Measurements from ENCODE around the gene PSPC1.
"Not testable (repeated sequence)": the region's sequence is repeated elsewhere in the genome, so short reads cannot be mapped to it uniquely, and the experiment has no call there.

The PSPC1 gene

GRCh38 chr13:19763618-19764017 is 19.1 kb downstream of the PSPC1 start:
- no peak for DNase-seq (ENCODE audit: low read depth in 2 of 2)

- no peak for DNase-seq (ENCODE audit: low read depth in 2 of 2)
Measured at GRCh38 chr13:19759669-19760068, 23.1 kb downstream of the PSPC1 start.

GRCh38 chr13:19742643-19743042 is 40.1 kb downstream of the PSPC1 start:
- DNase-seq (ENCODE audit: low read depth in 2 of 2): no peak

- DNase-seq (ENCODE audit: low read depth in 2 of 2): no peak
Measured at GRCh38 chr13:19737844-19738557, 44.7 kb downstream of the PSPC1 start.

GRCh38 chr13:19726611-19727010 is 56.1 kb downstream of the PSPC1 start:
- DNase-seq (ENCODE audit: low read depth in 2 of 2): no peak

GRCh38 chr13:19725320-19725719 is 57.4 kb downstream of the PSPC1 start:
- DNase-seq (ENCODE audit: low read depth in 2 of 2): no peak

GRCh38 chr13:19720039-19720438 is 62.7 kb downstream of the PSPC1 start:
- DNase-seq (ENCODE audit: low read depth in 2 of 2): no peak

GRCh38 chr13:19713186-19713965 is 69.4 kb downstream of the PSPC1 start:
- DNase-seq (ENCODE audit: low read depth in 2 of 2): no peak

GRCh38 chr13:19709782-19710181 is 73.0 kb downstream of the PSPC1 start:
- not testable (repeated sequence) for DNase-seq (ENCODE audit: low read depth in 2 of 2)

GRCh38 chr13:19709039-19709438 is 73.7 kb downstream of the PSPC1 start:
- not testable (repeated sequence) for DNase-seq (ENCODE audit: low read depth in 2 of 2)

GRCh38 chr13:19704256-19704655 is 78.5 kb downstream of the PSPC1 start:
- DNase-seq (ENCODE audit: low read depth in 2 of 2): not testable (repeated sequence)

GRCh38 chr13:19701619-19702018 is 81.1 kb downstream of the PSPC1 start:
- not testable (repeated sequence) for DNase-seq (ENCODE audit: low read depth in 2 of 2)

GRCh38 chr13:19700963-19701362 is 81.8 kb downstream of the PSPC1 start:
- not testable (repeated sequence) for DNase-seq (ENCODE audit: low read depth in 2 of 2)

- DNase-seq (ENCODE audit: low read depth in 2 of 2): no peak
Measured at GRCh38 chr13:19695829-19696228, 86.9 kb downstream of the PSPC1 start.

GRCh38 chr13:19695428-19695827 is 87.3 kb downstream of the PSPC1 start:
- DNase-seq (ENCODE audit: low read depth in 2 of 2): no peak

- DNase-seq (ENCODE audit: low read depth in 2 of 2): not testable (repeated sequence)
Measured at GRCh38 chr13:19691447-19691846, 91.3 kb downstream of the PSPC1 start.

- no peak for DNase-seq (ENCODE audit: low read depth in 2 of 2)
Measured at GRCh38 chr13:19685437-19685836, 97.3 kb downstream of the PSPC1 start.

- DNase-seq (ENCODE audit: low read depth in 2 of 2): no peak
Measured at GRCh38 chr13:19685034-19685433, 97.7 kb downstream of the PSPC1 start.

- DNase-seq (ENCODE audit: low read depth in 2 of 2): no peak
Measured at GRCh38 chr13:19681517-19681916, 101.2 kb downstream of the PSPC1 start.

- no peak for DNase-seq (ENCODE audit: low read depth in 2 of 2)
Measured at GRCh38 chr13:19680751-19681150, 102.0 kb downstream of the PSPC1 start.

- DNase-seq (ENCODE audit: low read depth in 2 of 2): no peak
Measured at GRCh38 chr13:19676168-19676567, 106.6 kb downstream of the PSPC1 start.

GRCh38 chr13:19674898-19675297 is 107.8 kb downstream of the PSPC1 start:
- DNase-seq (ENCODE audit: low read depth in 2 of 2): no peak
